D341Med (cell line): ENCODE measurements around the gene FRMD4B.

Experiments used
- DNase-seq: peaks from one replicate; pipeline ENCODE4 v3.0.0; 2012; ENCODE audit warnings: low spot score

FRMD4B gene

GRCh38 chr3:69166446-69166845 is 219.4 kb downstream of the FRMD4B start:
- no peak for DNase-seq

- no peak for DNase-seq
Observed at GRCh38 chr3:69165744-69166143, 220.1 kb downstream of the FRMD4B start.

- DNase-seq, result no peak
Observed at GRCh38 chr3:69164296-69164695, 221.6 kb downstream of the FRMD4B start.

DNA sequence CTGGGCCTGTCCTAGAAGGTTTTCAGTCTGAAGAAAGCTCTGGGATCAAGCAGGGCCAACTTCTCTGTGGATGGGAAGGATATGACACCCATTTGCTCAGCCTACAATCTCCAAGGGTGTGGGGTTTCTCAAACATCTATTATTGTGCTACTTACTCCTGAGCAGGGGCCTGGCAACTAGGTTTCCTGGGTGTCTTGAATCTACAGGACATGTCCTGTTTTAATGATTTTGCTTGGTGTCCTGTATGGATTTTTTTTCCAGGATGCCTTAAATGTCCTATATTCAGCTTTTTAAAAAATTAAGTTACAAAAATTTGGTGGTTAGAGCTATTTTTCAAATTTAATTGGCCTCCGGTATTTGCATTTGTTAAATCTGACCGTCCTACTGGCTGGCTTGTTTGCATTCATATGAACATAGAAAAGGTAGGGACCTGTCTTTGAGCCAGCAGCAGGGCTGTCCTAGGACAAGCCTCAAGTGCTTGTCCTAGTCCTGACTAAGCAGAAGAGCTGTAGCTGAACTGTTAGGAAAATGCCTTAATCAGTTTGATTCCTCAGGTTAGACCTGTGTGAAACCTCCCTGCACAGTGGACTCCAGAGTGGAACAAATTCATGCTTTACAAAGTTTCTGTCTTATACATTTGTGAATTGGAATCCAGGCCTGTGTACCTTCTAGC is 223.4 kb downstream of the FRMD4B start:
- no peak for DNase-seq

GRCh38 chr3:69161587-69162307 is 224.1 kb downstream of the FRMD4B start:
- peak; percentile 67 for DNase-seq

GRCh38 chr3:69160525-69160924 is 225.4 kb downstream of the FRMD4B start:
- DNase-seq, result no peak

DNA sequence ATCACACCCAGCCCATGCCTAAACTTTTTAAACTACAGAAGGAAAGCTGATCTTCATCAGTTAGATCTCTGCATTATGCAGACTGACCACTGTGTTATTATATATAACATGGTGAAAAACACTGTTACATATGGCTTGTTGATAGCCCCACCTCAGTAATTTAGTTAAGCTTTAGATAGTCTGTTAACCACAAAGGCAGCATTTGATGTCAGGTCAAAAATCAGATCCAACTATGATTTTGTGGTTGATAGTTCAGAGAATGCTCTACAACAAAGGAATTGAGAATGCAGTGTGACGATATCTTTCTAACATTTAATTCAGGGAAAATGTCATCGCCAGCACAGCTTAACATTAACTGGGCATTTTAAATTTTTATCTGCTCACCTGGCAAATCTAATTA is 225.8 kb downstream of the FRMD4B start:
- no peak for DNase-seq

- DNase-seq, result no peak
Observed at GRCh38 chr3:69149586-69149985, 236.3 kb downstream of the FRMD4B start.

- no peak for DNase-seq
Observed at GRCh38 chr3:69145688-69146087, 240.2 kb downstream of the FRMD4B start.

- DNase-seq, result no peak
Observed at GRCh38 chr3:69144631-69145245, 241.2 kb downstream of the FRMD4B start.

GRCh38 chr3:69143612-69144011 is 242.3 kb downstream of the FRMD4B start:
- no peak for DNase-seq

DNA sequence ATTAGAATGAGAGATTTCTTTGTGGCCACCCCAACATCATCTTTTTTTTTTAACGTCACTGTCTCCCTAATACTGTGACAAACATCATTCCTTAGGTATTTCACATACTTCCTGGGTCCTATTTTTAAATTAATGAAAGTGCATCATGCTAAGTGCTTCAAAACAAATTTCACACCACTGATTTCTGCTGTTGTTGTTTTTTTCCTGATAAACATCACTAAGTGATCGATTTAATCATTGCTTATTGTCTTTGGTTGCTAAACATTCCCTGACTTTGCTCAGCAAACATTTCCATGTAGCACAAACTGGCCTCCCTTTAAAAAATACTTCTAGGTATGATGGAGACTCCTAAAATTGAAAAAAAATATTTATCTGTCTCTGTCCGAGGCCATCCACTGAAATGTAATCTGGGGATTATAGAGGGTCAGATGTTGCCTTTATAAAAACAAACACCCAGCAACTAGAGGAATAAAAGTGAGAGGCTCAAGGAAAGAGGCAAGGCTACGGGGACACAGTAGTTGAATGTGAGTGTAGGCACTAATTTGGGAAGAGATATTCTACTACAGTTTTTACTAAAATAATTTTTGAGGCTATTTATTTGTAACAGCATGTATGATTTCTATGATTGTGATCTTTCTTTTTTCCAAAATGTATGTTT is 243.0 kb downstream of the FRMD4B start:
- DNase-seq, result no peak

DNA sequence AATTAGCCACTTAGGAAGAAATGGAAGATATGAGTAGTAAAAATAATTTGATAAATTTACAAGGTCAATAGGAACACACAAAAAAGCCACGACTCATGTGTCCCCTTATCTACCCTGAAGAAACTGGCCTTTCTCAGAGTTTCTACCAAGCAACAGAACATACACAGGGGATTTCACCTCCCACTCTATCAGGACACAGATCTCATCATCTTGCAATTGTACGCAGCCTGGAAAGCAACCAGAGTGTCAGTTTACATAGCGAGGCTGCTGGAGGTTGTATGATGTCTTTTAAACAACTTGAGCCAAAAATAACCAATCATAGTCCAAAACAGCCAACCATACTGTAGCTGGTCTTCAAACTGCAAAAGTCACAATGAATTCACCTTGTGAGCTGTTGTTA is 243.8 kb downstream of the FRMD4B start:
- no peak for DNase-seq

- no peak for DNase-seq
Observed at GRCh38 chr3:69141313-69141712, 244.6 kb downstream of the FRMD4B start.

GRCh38 chr3:69137412-69137811 is 248.5 kb downstream of the FRMD4B start:
- DNase-seq, result no peak

- DNase-seq, result no peak
Observed at GRCh38 chr3:69137005-69137404, 248.9 kb downstream of the FRMD4B start.

DNA sequence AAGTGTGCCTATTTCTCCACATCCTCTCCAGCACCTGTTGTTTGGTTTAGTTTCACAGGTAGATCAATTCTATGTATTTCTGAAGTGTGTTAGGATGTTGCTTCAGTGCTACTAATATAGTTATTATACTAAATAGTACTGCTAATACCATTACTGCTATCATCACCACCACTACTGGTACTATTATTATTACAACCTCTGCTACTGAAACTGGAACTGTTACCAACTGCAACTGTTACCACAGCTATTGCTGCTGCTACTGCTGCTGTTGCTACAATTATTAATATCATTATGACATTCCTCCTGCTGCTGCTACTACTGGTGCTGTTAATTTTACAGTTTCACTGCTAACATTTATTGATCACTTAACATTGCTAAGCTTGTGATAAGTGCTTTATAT is 255.2 kb downstream of the FRMD4B start:
- no peak for DNase-seq

GRCh38 chr3:69129531-69129930 is 256.4 kb downstream of the FRMD4B start:
- no peak for DNase-seq

DNA sequence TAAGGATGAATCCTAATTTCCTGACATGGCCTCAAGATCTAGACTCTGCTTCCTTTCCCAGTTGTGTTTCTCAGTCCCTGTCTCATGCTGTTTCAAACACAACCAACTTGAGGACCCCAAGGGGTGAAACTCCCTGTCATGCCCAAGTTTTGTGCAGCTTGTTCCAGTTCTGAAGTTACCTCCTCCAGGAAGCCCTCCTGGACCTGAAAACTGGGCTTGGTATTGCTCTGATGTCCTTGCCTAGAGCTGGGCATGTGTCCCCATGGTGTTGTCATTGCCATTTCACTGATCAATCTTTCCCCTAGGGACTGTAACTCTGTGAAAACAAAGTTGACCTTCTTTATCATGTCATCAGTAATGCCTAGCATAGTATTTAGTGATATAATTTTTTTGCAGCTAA is 257.4 kb downstream of the FRMD4B start:
- no peak for DNase-seq

DNA sequence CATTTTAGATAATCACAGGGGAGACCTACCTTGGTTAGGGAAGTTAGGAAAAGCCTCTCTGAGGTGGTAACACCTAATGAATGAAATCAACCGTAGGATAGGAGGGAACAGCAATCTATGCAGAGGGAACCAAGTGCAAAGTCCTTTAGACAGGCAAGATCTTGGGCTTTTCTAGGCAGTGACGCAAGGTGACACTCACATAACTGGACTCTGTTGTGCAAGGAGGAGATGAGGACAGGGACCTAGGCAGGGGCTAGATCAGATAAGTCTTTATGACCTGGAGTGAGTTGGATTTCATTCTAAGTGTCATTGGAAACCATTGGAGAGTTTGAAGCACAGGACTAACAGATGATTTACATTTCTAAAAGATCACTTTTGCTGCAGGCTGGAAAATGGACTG is 258.9 kb downstream of the FRMD4B start:
- no peak for DNase-seq

DNA sequence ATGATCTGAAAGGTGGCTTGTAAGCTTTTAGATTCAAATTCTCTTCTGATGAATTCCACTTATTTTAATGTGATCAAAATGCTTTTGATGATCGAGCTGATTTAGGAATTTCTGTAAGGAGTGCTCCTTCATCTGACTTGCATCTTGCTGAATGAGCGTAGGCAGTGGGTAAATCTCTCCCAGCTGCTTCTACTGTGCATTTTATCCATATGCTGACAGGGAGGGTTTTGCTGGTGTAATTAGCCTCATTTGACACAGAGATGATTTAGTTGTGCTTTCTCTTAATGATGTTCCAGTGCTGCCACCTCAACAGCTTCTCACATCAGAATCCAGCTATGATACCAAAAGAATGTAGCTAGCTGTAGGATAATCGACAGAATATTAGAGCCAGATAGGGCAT is 259.7 kb downstream of the FRMD4B start:
- DNase-seq, result no peak

- no peak for DNase-seq
Observed at GRCh38 chr3:69122403-69122802, 263.5 kb downstream of the FRMD4B start, which contains the start of gene LMOD3. LMOD3 (minus strand) TSS chr3:69122595; CDS start chr3:69122386, 209 bp downstream.

- no peak for DNase-seq
Observed at GRCh38 chr3:69121950-69122349, 263.9 kb downstream of the FRMD4B start.
